ENCODE measurements around the gene TEX2.

DNA sequence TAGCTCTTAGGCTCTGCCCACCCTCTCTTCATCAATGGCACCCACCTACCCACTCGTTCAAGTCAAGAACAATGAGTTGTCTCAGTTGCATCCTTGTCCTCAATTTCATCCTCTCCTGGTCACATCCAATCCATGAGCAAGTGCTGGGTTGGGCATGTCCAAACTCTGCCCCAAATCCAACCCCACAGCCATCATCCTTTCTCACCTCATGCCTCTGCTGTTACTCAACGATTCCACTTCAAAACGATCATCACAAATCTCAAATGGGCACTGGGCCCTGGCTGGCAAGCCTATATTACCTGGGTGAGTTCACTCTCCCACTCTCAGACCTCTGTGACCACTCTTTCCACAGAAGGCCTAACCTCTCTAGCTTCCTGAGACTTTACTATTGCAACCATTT is 12.0 kb upstream of the TEX2 start:
- TF ChIP-seq CTCF (IDR thresholded peaks at IDR 0.05) (no peak), POLR2AphosphoS5 (IDR thresholded peaks at IDR 0.05) (no peak), POLR2A (IDR thresholded peaks at IDR 0.05) (no peak)
